A204.1 (cell line): Measurements from ENCODE around the gene MATN4.
"Not testable (repeated sequence)": the region's sequence is repeated elsewhere in the genome, so short reads cannot be mapped to it uniquely, and the experiment has no call there.

ENCODE experiments used
- FAIRE-seq: peaks from 2 replicates; lab custom pipeline; 2012; peaks lifted over from hg19 to GRCh38; lab: Jason Lieb, UNC

MATN4 gene

GRCh38 chr20:45308117-45308778, at the start of gene MATN4:
Gene MATN4 (minus strand): TSS chr20:45308299. CDS start chr20:45305582, 2,717 bp downstream.
- no peak for FAIRE-seq

GRCh38 chr20:45355209-45356084, 47.3 kb upstream of the MATN4 start:
- FAIRE-seq = no peak

- no peak for FAIRE-seq
Observed at GRCh38 chr20:45354423-45355208, 46.5 kb upstream of the MATN4 start.

- no peak for FAIRE-seq
Observed at GRCh38 chr20:45353746-45354145, 45.6 kb upstream of the MATN4 start.

GRCh38 chr20:45352729-45353128, 44.6 kb upstream of the MATN4 start:
- FAIRE-seq = no peak

GRCh38 chr20:45350795-45351194, 42.7 kb upstream of the MATN4 start:
- FAIRE-seq = not testable (repeated sequence)

GRCh38 chr20:45350217-45350616, 42.1 kb upstream of the MATN4 start:
- FAIRE-seq = no peak

- FAIRE-seq = no peak
Observed at GRCh38 chr20:45347936-45348778, 40.1 kb upstream of the MATN4 start, which contains the start of gene SDC4. Gene SDC4 (minus strand): TSS chr20:45348424. CDS start chr20:45348384, 40 bp downstream.

GRCh38 chr20:45347297-45347935, 39.3 kb upstream of the MATN4 start:
- FAIRE-seq = no peak

GRCh38 chr20:45346851-45347250, 38.8 kb upstream of the MATN4 start:
- no peak for FAIRE-seq

GRCh38 chr20:45346291-45346718, 38.2 kb upstream of the MATN4 start:
- no peak for FAIRE-seq

- no peak for FAIRE-seq
Observed at GRCh38 chr20:45345104-45345936, 37.2 kb upstream of the MATN4 start.

- no peak for FAIRE-seq
Observed at GRCh38 chr20:45344168-45344860, 36.2 kb upstream of the MATN4 start.

GRCh38 chr20:45343532-45344167, 35.6 kb upstream of the MATN4 start:
- no peak for FAIRE-seq

GRCh38 chr20:45342855-45343531, 34.9 kb upstream of the MATN4 start:
- no peak for FAIRE-seq

- no peak for FAIRE-seq
Observed at GRCh38 chr20:45341939-45342854, 34.1 kb upstream of the MATN4 start.

- no peak for FAIRE-seq
Observed at GRCh38 chr20:45341579-45341938, 33.5 kb upstream of the MATN4 start.
